Measurements from ENCODE around the gene SHKBP1. TPM values are rescaled to one million over a fixed set of nuclear protein-coding genes. Genes with fewer than 3 reads are reported as not detected.

The SHKBP1 gene
- total and polyA plus RNA-seq, 2 donors (not counting 1 experiment from before 2014, with no cell fraction given), result 179 to 227 TPM

DNA sequence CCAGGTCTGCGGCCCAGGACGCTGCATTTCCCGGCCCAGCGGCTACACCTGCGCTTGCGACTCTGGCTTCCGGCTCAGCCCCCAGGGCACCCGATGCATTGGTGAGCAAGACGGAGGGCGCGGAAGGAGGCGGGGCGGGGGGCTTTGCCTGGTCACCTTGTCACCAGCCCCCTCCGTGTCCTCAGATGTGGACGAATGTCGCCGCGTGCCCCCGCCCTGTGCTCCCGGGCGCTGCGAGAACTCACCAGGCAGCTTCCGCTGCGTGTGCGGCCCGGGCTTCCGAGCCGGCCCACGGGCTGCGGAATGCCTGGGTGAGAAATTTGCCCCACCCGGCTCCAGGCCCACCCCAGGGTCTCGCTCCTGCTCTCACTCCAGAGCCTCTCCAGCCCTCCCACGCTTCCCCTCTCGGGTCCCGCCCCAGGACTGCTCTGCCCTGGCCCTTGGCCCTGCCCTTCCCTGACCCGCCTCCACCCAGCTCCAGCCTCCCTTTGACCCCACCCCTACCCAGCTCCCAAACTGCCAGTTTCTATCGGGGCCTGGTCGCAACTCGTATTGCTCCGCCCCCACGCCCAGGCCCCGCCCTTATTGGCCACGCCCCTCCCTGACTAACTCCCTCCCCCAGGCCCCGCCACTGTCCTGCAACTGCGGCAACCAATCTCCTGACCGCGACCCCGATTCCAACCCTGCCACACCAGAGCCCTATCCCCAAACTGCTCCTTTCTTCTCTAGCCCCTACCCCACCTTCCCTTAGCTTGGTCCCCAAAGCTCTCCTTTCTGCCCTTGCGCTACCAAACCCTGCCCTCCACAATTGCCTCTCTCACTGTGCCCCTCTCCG lies 33.1 kb downstream of the SHKBP1 start:
- Mint-ChIP-seq H3K4me1 (peaks cover 56% of the 10 kb centered on the region), H3K27ac (peak overlapping the region; percentile 98), H3K27me3 (no peaks in the 10 kb centered on the region), H3K9me3 (ENCODE audit: insufficient read depth) (no peaks in the 10 kb centered on the region), H3K4me3 (peak overlapping the region; percentile 92)
- intact Hi-C loops (cut with micrococcal nuclease), result loop anchor here (5.0 to 10.0 kb wide), 2 partner anchors 105 to 188 kb away; partner anchors contain the start of genes COQ8B, EGLN2 and ITPKC
- Histone ChIP-seq H3K4me3 (ENCODE audit: control extremely low read depth in 1 of 5, extremely low read depth in 1 of 5, insufficient read depth in 1 of 5, low read depth in 2 of 5, low read length in 4 of 5) (peak overlapping the region in 4 of 5 experiments; percentile 49 to 72 (median 62)), H3K9ac (ENCODE audit: low read length) (peak overlapping the region; percentile 66), H3K27me3 (replicated peaks in 1 of 4; ENCODE audit: control extremely low read depth in 1 of 4, control insufficient read depth in 3 of 4, insufficient read depth in 4 of 4, low read length in 3 of 4) (no peaks in the 10 kb centered on the region), H2AFZ (ENCODE audit: insufficient read depth, low read depth, low read length, poor library complexity, severe bottlenecking) (peak overlapping the region; percentile 84), H3K9me3 (ENCODE audit: control extremely low read depth in 1 of 3, control insufficient read depth in 2 of 3, insufficient read depth in 1 of 3, low read length in 2 of 3) (peaks cover 0 to 17% (median 0%) of the 10 kb centered on the region in 3 donors), H3K4me2 (replicated peaks; ENCODE audit: low read depth, low read length, poor library complexity, severe bottlenecking) (peak overlapping the region; percentile 95), H3K36me3 (replicated peaks in 1 of 2; ENCODE audit: control extremely low read depth in 1 of 2, control insufficient read depth in 1 of 2, extremely low read depth in 1 of 2, insufficient read depth in 2 of 2, low read length in 1 of 2) (no peaks in the 10 kb centered on the region), H4K20me1 (ENCODE audit: control insufficient read depth, insufficient read depth, low read length, poor library complexity, severe bottlenecking) (no peaks in the 10 kb centered on the region), H3K27ac (ENCODE audit: low read length in 2 of 2) (peak overlapping the region; percentile 83 to 93), H3K4me1 (ENCODE audit: control insufficient read depth in 2 of 2, insufficient read depth in 2 of 2, low read length in 2 of 2) (peaks cover 38 to 58% of the 10 kb centered on the region in 2 donors), H3K79me2 (ENCODE audit: control insufficient read depth, insufficient read depth, low read length) (no peaks in the 10 kb centered on the region)
- WGBS (ENCODE audit: insufficient coverage), result 1% methylated on average over 50 of the region's 50 CpGs
- CTCF ChIA-PET, result interaction anchor here (1.0 to 2.4 kb wide), 9 partner anchors 10 to 325 kb away, joined by 3 to 17 read pairs (median 4); partner anchors contain the start of genes AKT2 and LTBP4
- ATAC-seq (ENCODE audit: low read depth), result peak; percentile 57
- POLR2A ChIA-PET, result interaction anchor here (0.6 to 1.4 kb wide), 9 partner anchors 9 to 743 kb away, joined by 3 to 9 read pairs (median 4); partner anchors contain the start of genes HNRNPUL1, LTBP4 and SERTAD1
- peak; percentile 90 for DNase-seq
- TF ChIP-seq EZH2 (IDR thresholded peaks at IDR 0.05; ENCODE audit: borderline replicate concordance, insufficient read depth, low read depth, low read length, poor library complexity, severe bottlenecking), result no peak
- TF ChIP-seq, protein P1, sequence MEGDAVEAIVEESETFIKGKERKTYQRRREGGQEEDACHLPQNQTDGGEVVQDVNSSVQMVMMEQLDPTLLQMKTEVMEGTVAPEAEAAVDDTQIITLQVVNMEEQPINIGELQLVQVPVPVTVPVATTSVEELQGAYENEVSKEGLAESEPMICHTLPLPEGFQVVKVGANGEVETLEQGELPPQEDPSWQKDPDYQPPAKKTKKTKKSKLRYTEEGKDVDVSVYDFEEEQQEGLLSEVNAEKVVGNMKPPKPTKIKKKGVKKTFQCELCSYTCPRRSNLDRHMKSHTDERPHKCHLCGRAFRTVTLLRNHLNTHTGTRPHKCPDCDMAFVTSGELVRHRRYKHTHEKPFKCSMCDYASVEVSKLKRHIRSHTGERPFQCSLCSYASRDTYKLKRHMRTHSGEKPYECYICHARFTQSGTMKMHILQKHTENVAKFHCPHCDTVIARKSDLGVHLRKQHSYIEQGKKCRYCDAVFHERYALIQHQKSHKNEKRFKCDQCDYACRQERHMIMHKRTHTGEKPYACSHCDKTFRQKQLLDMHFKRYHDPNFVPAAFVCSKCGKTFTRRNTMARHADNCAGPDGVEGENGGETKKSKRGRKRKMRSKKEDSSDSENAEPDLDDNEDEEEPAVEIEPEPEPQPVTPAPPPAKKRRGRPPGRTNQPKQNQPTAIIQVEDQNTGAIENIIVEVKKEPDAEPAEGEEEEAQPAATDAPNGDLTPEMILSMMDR (IDR thresholded peaks at IDR 0.05), result no peak
